Hair follicular keratinocyte (primary cell): ENCODE results near the gene TANGO6. TPM values are rescaled to one million over a fixed set of nuclear protein-coding genes. Genes with fewer than 3 reads are reported as not detected.

Experiments used
- total RNA-seq: library from RNA; depleted of rRNA; stranded (reverse); fragments of >200 nt; gene quantifications from 2 replicates; pipeline ENCODE4 v1.2.3, GENCODE V29; 2015

TANGO6 gene
- 7.7 and 11.9 TPM in 2 replicates for total RNA-seq

DNA sequence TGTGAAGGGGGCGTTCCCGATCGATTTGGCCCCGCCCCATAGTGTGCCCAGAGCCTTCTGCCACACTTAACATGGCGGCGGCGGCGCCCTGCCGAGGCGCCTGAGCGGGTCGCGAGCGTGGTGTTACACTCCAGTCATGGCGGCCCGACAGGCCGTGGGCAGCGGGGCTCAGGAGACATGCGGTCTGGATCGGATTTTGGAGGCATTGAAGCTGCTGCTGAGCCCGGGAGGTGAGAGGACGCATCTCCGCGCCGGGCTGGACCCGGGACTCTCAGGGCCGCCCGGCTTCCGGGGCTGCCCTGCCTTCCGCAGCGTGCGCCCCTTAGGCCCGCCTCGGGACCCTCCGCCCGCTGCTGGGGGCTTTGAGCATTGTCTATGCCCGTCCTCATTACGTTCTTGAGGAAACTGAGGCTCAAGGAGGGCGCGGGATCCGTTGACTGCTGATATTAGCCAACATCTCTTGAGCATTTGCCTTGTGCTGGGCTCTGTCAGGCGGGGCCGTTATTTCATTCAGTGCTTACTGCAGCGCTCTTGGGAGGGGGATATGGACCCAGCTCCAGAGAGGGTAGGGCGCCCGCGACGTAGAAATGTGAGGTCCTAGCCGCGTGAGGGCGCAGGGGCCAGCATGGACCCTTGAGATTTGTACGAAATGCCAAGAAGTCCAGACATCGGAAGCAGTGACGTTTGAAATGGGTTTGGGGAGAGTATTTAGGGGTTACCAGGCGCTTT lies at the start of gene TANGO6:
TSS of gene TANGO6 (plus strand) at position 50 of the 729 bp plus-strand sequence. CDS start at position 137, 87 bp downstream.

DNA sequence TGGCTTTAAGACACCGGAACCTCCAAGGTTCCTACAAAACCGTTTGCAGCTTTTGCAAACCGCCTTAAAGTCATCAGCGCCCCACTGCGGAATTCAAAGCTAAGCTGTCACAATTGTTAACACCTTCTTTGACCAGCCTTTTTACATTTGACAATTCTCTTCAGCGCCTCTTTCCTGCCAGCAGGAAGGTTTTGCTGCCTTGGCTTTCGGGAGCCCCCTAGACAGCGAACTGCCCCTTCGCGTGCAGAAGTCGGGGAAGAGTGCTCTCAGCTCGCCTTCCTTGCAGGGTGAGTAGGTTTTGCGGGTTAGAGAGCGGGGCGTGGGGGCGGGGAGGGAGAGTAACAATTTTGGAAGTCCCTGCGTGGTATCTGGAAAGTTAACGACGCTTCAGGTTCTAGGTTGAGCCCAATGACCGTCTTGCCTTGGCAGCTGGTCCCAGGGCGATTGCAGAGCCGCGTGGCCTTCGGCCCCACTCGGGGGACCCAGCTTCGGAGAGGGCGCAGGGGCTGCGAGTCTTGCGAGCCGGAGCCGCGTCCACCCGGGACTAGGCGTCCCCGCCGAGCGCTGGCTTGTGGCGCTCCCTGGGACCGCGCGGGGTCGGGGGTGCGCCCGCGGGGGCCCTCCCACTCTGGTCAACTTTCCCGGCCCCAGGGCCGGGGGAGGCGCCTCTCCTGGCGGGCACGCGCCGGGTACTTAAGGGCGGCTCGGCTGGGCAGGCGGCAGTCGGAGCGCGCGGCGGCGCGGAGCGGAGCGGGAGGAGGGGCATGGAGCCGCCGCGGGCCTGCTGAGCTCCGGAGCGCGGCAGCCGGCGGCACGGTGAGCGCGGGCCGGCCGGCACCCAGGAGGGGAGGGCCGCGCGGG lies 262.4 kb downstream of the TANGO6 start, which contains the start of gene HAS3:
TSS of gene HAS3 (plus strand) at position 153 of the 861 bp plus-strand sequence. CDS start 3,743 bp downstream, outside the sequence.

DNA sequence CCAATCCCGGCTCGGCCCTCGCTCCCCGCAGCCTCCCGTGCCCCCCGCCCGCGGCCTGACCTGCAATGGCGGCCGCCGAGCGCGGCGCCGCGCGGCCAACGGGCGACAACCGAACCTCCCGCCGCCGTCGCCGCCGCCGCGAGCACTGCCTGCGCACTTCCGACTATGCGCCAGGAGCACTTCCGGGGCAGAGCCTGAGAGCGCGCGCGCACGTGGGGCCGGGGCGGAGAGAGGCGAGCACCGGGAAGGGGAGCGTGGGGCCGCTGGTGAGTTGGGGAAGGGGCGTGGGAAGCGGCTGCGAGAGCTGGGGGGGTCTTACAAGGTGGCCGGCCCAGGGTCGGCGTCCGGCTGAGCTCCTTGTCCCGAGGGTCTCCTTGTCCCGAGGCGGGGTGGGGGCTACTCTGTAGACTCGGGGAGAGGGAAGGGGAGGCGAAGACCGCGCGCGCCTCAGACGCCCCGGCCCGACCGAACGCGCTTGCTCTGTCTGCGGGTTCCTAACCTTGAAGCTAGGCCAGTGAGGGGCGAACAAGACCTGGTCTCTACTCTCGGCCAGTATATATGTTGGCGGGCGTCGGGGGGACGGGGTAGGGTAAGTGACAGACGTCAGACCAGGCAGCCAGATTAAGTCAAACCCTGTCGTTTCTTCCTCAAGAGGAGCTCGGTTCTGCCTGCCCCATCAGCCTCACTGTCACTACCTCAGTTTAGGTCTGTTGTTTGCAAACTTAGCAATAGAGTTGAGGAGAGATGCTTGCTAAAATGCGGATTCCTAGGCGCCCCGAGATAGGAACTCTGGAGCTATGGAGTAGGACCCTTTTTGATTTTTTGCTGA lies 289.3 kb downstream of the TANGO6 start, which contains the start of the genes CHTF8 and UTP4:
TSS of gene CHTF8 (minus strand) at position 165 of the 829 bp plus-strand sequence. CDS start 11,130 bp downstream, outside the sequence.
TSS of gene UTP4 (plus strand) at position 226 of the 829 bp plus-strand sequence. CDS start 811 bp downstream, outside the sequence.

Other genes with a start within 250 kb of the TANGO6 start
- 506 and 881 TPM in 2 replicates for gene CDH3, start 198.2 kb upstream of the TANGO6 start, total RNA-seq
- 99.8 and 120 TPM in 2 replicates for gene CDH1, start 106.2 kb upstream of the TANGO6 start, total RNA-seq